Stomach (tissue), 9 donors: ENCODE data around the gene BMPR1B. TPM values are rescaled to one million over a fixed set of nuclear protein-coding genes. Genes with fewer than 3 reads are reported as not detected.

Experiments used
- DNase-seq, 2 donors: peaks; one replicate each; pipeline versions ENCODE4 v3.0.0 to v3.0.0-alpha.2; 2013 to 2019
- H3K27ac ChIP-seq, 5 donors: fragments of 200-600 bp in 4 of 5; sonication (generic) in 4 of 5; one replicate each; pipeline ENCODE4 v1.5.1; 2013 to 2019; ENCODE audit warnings: mild to moderate bottlenecking in 1 of 5, moderate library complexity in 1 of 5
- H3K27me3 ChIP-seq, 3 donors: fragments of 200-600 bp; sonication (generic); one replicate each; pipeline ENCODE4 v1.5.1; 2017 to 2019; ENCODE audit warnings: mixed run types in 1 of 3
- H3K36me3 ChIP-seq, 4 donors: fragments of 200-600 bp; sonication (generic); 1 replicate in 3 of 4; 2 replicates in 1 of 4; pipeline ENCODE4 v1.5.1; 2016 to 2019
- H3K4me1 ChIP-seq, 4 donors: fragments of 200-600 bp; sonication (generic); one replicate each; pipeline ENCODE4 v1.5.1; 2016 to 2019
- H3K4me3 ChIP-seq, 4 donors: fragments of 200-600 bp; sonication (generic) in 3 of 4; one replicate each; pipeline ENCODE4 v1.5.1; 2016 to 2019; ENCODE audit warnings: mild to moderate bottlenecking in 1 of 4
- H3K9me3 ChIP-seq, 4 donors: fragments of 200-600 bp; sonication (generic); one replicate each; pipeline ENCODE4 v1.5.1; 2016 to 2019
- EP300 ChIP-seq: sonication (generic); formaldehyde crosslinking; IDR thresholded peaks from one replicate; pipeline ENCODE4 v1.6.1; 2017; ENCODE audit warnings: antibody characterized with exemption
- POLR2A ChIP-seq, 4 donors: fragments of 450-650 bp; IDR thresholded peaks; one replicate each; pipeline ENCODE4 v1.6.1; 2016; ENCODE audit warnings: antibody characterized with exemption in 4 of 4, control low read depth in 2 of 4, mild to moderate bottlenecking in 1 of 4, moderate library complexity in 1 of 4
- POLR2AphosphoS5 ChIP-seq, 3 donors: sonication (generic); formaldehyde crosslinking; IDR thresholded peaks; one replicate each; pipeline ENCODE4 v1.6.1; 2016; ENCODE audit warnings: antibody characterized with exemption in 3 of 3
- WGBS, 5 donors: extraction: QIAGEN DNeasy Blood & Tissue Kit in 3 of 5; methylation state at CpG; one replicate each; pipeline versions ENCODE4 v1.1.5 to v1.1.7; 2013 to 2018; 5-methylcytosine and 5-hydroxymethylcytosine counted together
- intact Hi-C: fragments of 100-400 bp; cut with DNase I; formaldehyde crosslinking; loops from one replicate; pipeline ENCODE4 v1.15.1; 2023; ENCODE audit warnings: low total_unique reads
- polyA plus RNA-seq, 3 donors: library from polyadenylated mRNA; stranded (reverse); fragments of 200-250 nt; gene quantifications; one replicate each; pipeline ENCODE4 v1.2.3, GENCODE V29; 2013
- total RNA-seq, 5 donors: library from RNA; depleted of rRNA; stranded (reverse); fragments of >200 nt; gene quantifications; one replicate each; pipeline versions ENCODE4 v1.1.0 to v1.2.3, GENCODE V29; 2014 to 2016
- TF ChIP-seq, protein P1 (sequence below), 7 experiments: fragments of 450-650 bp in 4 of 7; fragments of 200-600 bp in 3 of 7; sonication (generic) in 3 of 7; IDR thresholded peaks; one replicate each; pipeline ENCODE4 v1.5.1; 2016 to 2019; ENCODE audit warnings: antibody characterized with exemption in 7 of 7, control low read depth in 2 of 7, mild to moderate bottlenecking in 1 of 7
- donor health status: healthy with polysubstance abuse.
- donor health status: Bipolar disorder and iron deficiency.
- donor health status: healthy.

BMPR1B gene
- total and polyA plus RNA-seq, 8 donors = 0.37 to 29.8 (median 1.5) TPM; not detected in 1

DNA sequence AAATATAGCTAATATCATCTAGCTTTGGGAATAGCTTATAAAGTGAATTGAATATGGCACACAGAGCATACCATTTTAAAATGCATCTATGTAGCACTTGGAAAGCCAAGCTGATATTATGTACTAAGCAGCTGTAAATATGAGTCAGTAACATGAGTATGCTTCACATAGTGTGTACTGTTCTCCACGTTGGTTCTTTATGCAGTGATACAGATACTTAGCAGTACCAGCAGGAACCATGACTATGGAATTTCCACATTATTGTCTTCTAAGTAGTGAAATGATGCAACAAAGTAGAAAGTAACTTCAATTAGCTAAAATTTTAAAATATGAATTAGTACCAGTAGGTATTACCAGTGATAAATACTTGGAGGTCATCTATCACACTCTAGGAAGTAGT, 320.1 kb downstream of the BMPR1B start:
- Histone ChIP-seq H3K27ac (no peak overlapping the region), H3K9me3 (no peaks in the 10 kb centered on the region), H3K36me3 (no peaks in the 10 kb centered on the region), H3K4me1 (no peaks in the 10 kb centered on the region), H3K27me3 (no peaks in the 10 kb centered on the region), H3K4me3 (no peak overlapping the region)
- 55 to 75% (median 67%) methylated on average over 1 of the region's 1 CpG for WGBS, 5 donors
- TF ChIP-seq EP300 = no peak
- TF ChIP-seq POLR2A (IDR thresholded peaks at IDR 0.05) = no peak
- TF ChIP-seq, protein P1, sequence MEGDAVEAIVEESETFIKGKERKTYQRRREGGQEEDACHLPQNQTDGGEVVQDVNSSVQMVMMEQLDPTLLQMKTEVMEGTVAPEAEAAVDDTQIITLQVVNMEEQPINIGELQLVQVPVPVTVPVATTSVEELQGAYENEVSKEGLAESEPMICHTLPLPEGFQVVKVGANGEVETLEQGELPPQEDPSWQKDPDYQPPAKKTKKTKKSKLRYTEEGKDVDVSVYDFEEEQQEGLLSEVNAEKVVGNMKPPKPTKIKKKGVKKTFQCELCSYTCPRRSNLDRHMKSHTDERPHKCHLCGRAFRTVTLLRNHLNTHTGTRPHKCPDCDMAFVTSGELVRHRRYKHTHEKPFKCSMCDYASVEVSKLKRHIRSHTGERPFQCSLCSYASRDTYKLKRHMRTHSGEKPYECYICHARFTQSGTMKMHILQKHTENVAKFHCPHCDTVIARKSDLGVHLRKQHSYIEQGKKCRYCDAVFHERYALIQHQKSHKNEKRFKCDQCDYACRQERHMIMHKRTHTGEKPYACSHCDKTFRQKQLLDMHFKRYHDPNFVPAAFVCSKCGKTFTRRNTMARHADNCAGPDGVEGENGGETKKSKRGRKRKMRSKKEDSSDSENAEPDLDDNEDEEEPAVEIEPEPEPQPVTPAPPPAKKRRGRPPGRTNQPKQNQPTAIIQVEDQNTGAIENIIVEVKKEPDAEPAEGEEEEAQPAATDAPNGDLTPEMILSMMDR (IDR thresholded peaks at IDR 0.05) = no peak
- TF ChIP-seq POLR2AphosphoS5 (IDR thresholded peaks at IDR 0.05) = no peak
- intact Hi-C loops = no loop called here
- no peak for DNase-seq

DNA sequence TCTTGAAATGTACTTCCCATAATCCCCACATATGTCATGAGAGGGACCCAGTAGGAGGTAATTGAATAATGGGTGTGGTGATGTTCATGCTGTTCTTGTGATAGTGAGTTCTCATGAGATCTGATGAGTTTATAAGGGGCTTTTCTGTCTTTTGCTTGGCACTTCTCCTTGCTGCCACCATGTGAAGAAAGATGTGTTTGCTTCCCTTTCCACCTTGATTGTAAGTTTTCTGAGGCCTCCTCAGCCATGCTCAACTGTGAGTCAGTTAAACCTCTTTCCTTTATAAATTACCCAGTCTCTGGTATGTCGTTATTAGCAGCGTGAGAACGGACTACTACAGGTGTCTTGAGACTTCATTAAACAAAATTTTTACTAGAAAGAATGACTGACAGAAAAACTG, 323.2 kb downstream of the BMPR1B start:
- WGBS, 5 donors = 64 to 78% (median 72%) methylated on average over 3 of the region's 3 CpGs
- H3K36me3 ChIP-seq = no peaks in the 10 kb centered on the region
- TF ChIP-seq POLR2AphosphoS5 (IDR thresholded peaks at IDR 0.05) (no peak), EP300 (no peak), POLR2A (IDR thresholded peaks at IDR 0.05) (no peak)
- TF ChIP-seq, protein P1 (IDR thresholded peaks at IDR 0.05) = no peak
- H3K27ac ChIP-seq = no peak overlapping the region
- H3K27me3 ChIP-seq = no peaks in the 10 kb centered on the region
- H3K9me3 ChIP-seq = no peaks in the 10 kb centered on the region
- no peak for DNase-seq
- peaks cover 0 to 12% (median 0%) of the 10 kb centered on the region in 4 donors for H3K4me1 ChIP-seq
- no peak overlapping the region for H3K4me3 ChIP-seq
- intact Hi-C loops = no loop called here

- H3K27ac ChIP-seq = no peak overlapping the region
- intact Hi-C loops = no loop called here
- H3K9me3 ChIP-seq = no peaks in the 10 kb centered on the region
- H3K4me3 ChIP-seq = no peak overlapping the region
- H3K4me1 ChIP-seq = peaks cover 0 to 29% (median 10%) of the 10 kb centered on the region in 4 donors
- no peaks in the 10 kb centered on the region for H3K36me3 ChIP-seq
- H3K27me3 ChIP-seq = no peaks in the 10 kb centered on the region
- DNase-seq = no peak
- 32 to 68% (median 49%) methylated on average over 3 of the region's 3 CpGs for WGBS, 5 donors
- TF ChIP-seq POLR2A (IDR thresholded peaks at IDR 0.05) (no peak), EP300 (no peak), POLR2AphosphoS5 (IDR thresholded peaks at IDR 0.05) (peak in 1 of 3 donors; percentile 35)
- TF ChIP-seq, protein P1 (IDR thresholded peaks at IDR 0.05) = no peak
Measured at GRCh38 chr4:95084584-95084983, 326.8 kb downstream of the BMPR1B start.

DNA sequence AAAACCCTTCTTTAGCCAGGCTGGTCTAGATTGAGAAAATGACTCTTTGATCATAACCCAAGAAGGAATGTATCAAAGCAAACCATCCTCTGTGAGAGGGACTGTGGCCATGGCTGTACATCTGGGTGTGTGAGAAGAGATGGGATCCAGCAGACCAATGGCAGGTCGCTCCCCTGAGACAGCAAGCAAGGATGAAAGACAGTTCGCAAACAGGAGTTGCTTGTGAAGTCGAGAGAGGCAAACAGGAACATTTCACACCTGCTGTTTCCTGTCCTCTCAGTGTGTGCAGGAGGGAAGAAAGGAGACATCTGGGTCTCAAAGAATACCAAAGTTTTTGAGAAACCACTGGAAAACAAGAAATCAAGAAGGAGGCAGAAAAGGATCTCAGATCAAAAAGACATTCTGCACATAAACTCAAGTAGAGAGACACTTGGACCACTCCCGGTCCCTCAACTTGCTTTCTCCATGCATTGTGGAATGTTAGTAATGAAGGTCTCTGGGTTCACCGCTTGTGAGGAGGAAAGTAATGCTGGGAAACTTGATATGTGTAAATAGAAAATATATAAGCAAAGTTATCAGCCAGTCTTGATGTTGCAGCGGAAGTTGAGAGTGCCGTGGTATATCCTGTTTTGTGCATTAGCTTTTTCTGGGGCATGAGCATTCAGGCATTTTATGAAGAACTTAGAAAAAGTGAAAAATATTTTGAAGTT, 327.5 kb downstream of the BMPR1B start:
- intact Hi-C loops = no loop called here

More for the DNA sequence above, 327.5 kb downstream of the BMPR1B start:
- no peak for TF ChIP-seq POLR2AphosphoS5 (IDR thresholded peaks at IDR 0.05)
- no peak for TF ChIP-seq EP300
- TF ChIP-seq, protein P1 (IDR thresholded peaks at IDR 0.05) = no peak
- no peak for TF ChIP-seq POLR2A (IDR thresholded peaks at IDR 0.05)
- H3K9me3 ChIP-seq = no peaks in the 10 kb centered on the region
- no peak overlapping the region for H3K4me3 ChIP-seq
- 44 to 69% (median 55%) methylated on average over 7 of the region's 7 CpGs for WGBS, 5 donors
- DNase-seq = peak in 1 of 2 donors; percentile 40
- H3K27me3 ChIP-seq = no peaks in the 10 kb centered on the region
- no peaks in the 10 kb centered on the region for H3K36me3 ChIP-seq
- H3K4me1 ChIP-seq = peaks cover 0 to 29% (median 10%) of the 10 kb centered on the region in 4 donors
- H3K27ac ChIP-seq = no peak overlapping the region
